Measurements from ENCODE around the gene DDX31. TPM values are rescaled to one million over a fixed set of nuclear protein-coding genes. Genes with fewer than 3 reads are reported as not detected.
A peak's percentile ranks its signal among the peaks of the same experiment; 100 is the strongest.

Gene DDX31
- total RNA-seq, 2 experiments from 2014 or later, result 28.3 to 28.8 TPM

- Histone ChIP-seq H3K9me2 (ENCODE audit: insufficient read depth, low read length) (no peaks in the 10 kb centered on the region), H2AFZ (ENCODE audit: low read length) (no peak overlapping the region), H3K9me3 (ENCODE audit: low read length) (no peaks in the 10 kb centered on the region), H4K20me1 (ENCODE audit: insufficient read depth, low read length) (no peaks in the 10 kb centered on the region), H3K27ac (ENCODE audit: low read depth, low read length, poor library complexity, severe bottlenecking) (no peak overlapping the region), H3K4me3 (ENCODE audit: low read depth, low read length, poor library complexity, severe bottlenecking) (no peak overlapping the region), H3K4me2 (ENCODE audit: low read length) (no peak overlapping the region), H3K36me3 (ENCODE audit: insufficient read depth, low read length) (peaks cover 100% of the 10 kb centered on the region), H3K79me2 (ENCODE audit: insufficient read depth, low read depth, low read length) (no peaks in the 10 kb centered on the region), H3K4me1 (ENCODE audit: insufficient read depth, low read length, poor library complexity, severe bottlenecking) (no peaks in the 10 kb centered on the region)
- POLR2A ChIA-PET, result interaction anchor here (1.0 kb wide), 2 partner anchors 16 to 50 kb away, joined by 4 to 5 read pairs; no protein-coding TSS in a partner anchor
- no TSS peak for BruUV-seq (replicated peaks)
- CTCF ChIA-PET (ENCODE audit: unreplicated experiment), result no interaction called here
- TF ChIP-seq EZH2phosphoT487 (IDR thresholded peaks at IDR 0.05; ENCODE audit: borderline replicate concordance, low read depth, low read length), result no peak
- TF ChIP-seq, protein P1, sequence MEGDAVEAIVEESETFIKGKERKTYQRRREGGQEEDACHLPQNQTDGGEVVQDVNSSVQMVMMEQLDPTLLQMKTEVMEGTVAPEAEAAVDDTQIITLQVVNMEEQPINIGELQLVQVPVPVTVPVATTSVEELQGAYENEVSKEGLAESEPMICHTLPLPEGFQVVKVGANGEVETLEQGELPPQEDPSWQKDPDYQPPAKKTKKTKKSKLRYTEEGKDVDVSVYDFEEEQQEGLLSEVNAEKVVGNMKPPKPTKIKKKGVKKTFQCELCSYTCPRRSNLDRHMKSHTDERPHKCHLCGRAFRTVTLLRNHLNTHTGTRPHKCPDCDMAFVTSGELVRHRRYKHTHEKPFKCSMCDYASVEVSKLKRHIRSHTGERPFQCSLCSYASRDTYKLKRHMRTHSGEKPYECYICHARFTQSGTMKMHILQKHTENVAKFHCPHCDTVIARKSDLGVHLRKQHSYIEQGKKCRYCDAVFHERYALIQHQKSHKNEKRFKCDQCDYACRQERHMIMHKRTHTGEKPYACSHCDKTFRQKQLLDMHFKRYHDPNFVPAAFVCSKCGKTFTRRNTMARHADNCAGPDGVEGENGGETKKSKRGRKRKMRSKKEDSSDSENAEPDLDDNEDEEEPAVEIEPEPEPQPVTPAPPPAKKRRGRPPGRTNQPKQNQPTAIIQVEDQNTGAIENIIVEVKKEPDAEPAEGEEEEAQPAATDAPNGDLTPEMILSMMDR (conservative IDR thresholded peaks at IDR 0.05; ENCODE audit: low read length), result peak; percentile 72
- peak; percentile 27 for DNase-seq (ENCODE audit: low spot score)
- intact Hi-C loops (cut with micrococcal nuclease; ENCODE audit: unreplicated experiment), result no loop called here
Measured at GRCh38 chr9:132644251-132644650, 25.5 kb downstream of the DDX31 start.

GRCh38 chr9:132641216-132641615 is 28.6 kb downstream of the DDX31 start:
- Histone ChIP-seq H3K79me2 (ENCODE audit: insufficient read depth, low read depth, low read length) (no peaks in the 10 kb centered on the region), H2AFZ (ENCODE audit: low read length) (no peak overlapping the region), H3K4me1 (ENCODE audit: insufficient read depth, low read length, poor library complexity, severe bottlenecking) (no peaks in the 10 kb centered on the region), H4K20me1 (ENCODE audit: insufficient read depth, low read length) (no peaks in the 10 kb centered on the region), H3K9me3 (ENCODE audit: low read length) (no peaks in the 10 kb centered on the region), H3K4me2 (ENCODE audit: low read length) (no peak overlapping the region), H3K4me3 (ENCODE audit: low read depth, low read length, poor library complexity, severe bottlenecking) (no peak overlapping the region), H3K36me3 (ENCODE audit: insufficient read depth, low read length) (peaks cover 98% of the 10 kb centered on the region), H3K9me2 (ENCODE audit: insufficient read depth, low read length) (no peaks in the 10 kb centered on the region), H3K27ac (ENCODE audit: low read depth, low read length, poor library complexity, severe bottlenecking) (no peak overlapping the region)
- TF ChIP-seq EZH2phosphoT487 (IDR thresholded peaks at IDR 0.05; ENCODE audit: borderline replicate concordance, low read depth, low read length), result no peak
- TF ChIP-seq, protein P1 (conservative IDR thresholded peaks at IDR 0.05; ENCODE audit: low read length), result no peak
- CTCF ChIA-PET (ENCODE audit: unreplicated experiment), result no interaction called here
- DNase-seq (ENCODE audit: low spot score), result no peak
- intact Hi-C loops (cut with micrococcal nuclease; ENCODE audit: unreplicated experiment), result no loop called here
- POLR2A ChIA-PET, result interaction anchor here (0.9 kb wide), 1 partner anchor 30 kb away, joined by 3 read pairs; no protein-coding TSS in a partner anchor
- BruUV-seq (replicated peaks), result no TSS peak

- ChIA-PET CTCF (ENCODE audit: unreplicated experiment) (no interaction called here), POLR2A (no interaction called here)
- no peak for TF ChIP-seq EZH2phosphoT487 (IDR thresholded peaks at IDR 0.05; ENCODE audit: borderline replicate concordance, low read depth, low read length)
- TF ChIP-seq, protein P1 (conservative IDR thresholded peaks at IDR 0.05; ENCODE audit: low read length), result no peak
- Histone ChIP-seq H3K4me1 (ENCODE audit: insufficient read depth, low read length, poor library complexity, severe bottlenecking) (no peaks in the 10 kb centered on the region), H2AFZ (ENCODE audit: low read length) (no peak overlapping the region), H3K9me2 (ENCODE audit: insufficient read depth, low read length) (no peaks in the 10 kb centered on the region), H3K36me3 (ENCODE audit: insufficient read depth, low read length) (peaks cover 83% of the 10 kb centered on the region), H3K9me3 (ENCODE audit: low read length) (no peaks in the 10 kb centered on the region), H3K4me3 (ENCODE audit: low read depth, low read length, poor library complexity, severe bottlenecking) (no peak overlapping the region), H3K4me2 (ENCODE audit: low read length) (no peak overlapping the region), H4K20me1 (ENCODE audit: insufficient read depth, low read length) (no peaks in the 10 kb centered on the region), H3K79me2 (ENCODE audit: insufficient read depth, low read depth, low read length) (no peaks in the 10 kb centered on the region), H3K27ac (ENCODE audit: low read depth, low read length, poor library complexity, severe bottlenecking) (no peak overlapping the region)
- intact Hi-C loops (cut with micrococcal nuclease; ENCODE audit: unreplicated experiment), result no loop called here
- no peak for DNase-seq (ENCODE audit: low spot score)
- no TSS peak for BruUV-seq (replicated peaks)
Measured at GRCh38 chr9:132639322-132639721, 30.5 kb downstream of the DDX31 start.
